Transverse colon (tissue), 4 donors: ENCODE results near the gene CCNF. TPM values are rescaled to one million over a fixed set of nuclear protein-coding genes. Genes with fewer than 3 reads are reported as not detected.

Experiments used
- DNase-seq: peaks from one replicate; pipeline ENCODE4 v3.0.0-alpha.2; 2019
- H3K27ac ChIP-seq, 4 donors: fragments of 200-600 bp; sonication (generic); 2 replicates each; pipeline ENCODE4 v1.5.1; 2016 to 2018; ENCODE audit warnings: inconsistent platforms in 4 of 4
- H3K27me3 ChIP-seq: fragments of 200-600 bp; sonication (generic); 2 replicates; pipeline ENCODE4 v1.5.1; 2017; ENCODE audit warnings: inconsistent platforms
- H3K36me3 ChIP-seq, 4 donors: fragments of 200-600 bp; sonication (generic); 2 replicates each; pipeline ENCODE4 v1.5.1; 2017 to 2019; ENCODE audit warnings: inconsistent platforms in 4 of 4
- H3K4me1 ChIP-seq, 4 donors: fragments of 200-600 bp; sonication (generic); 2 replicates each; pipeline ENCODE4 v1.5.1; 2017 to 2020; ENCODE audit warnings: inconsistent platforms in 4 of 4
- H3K4me3 ChIP-seq, 4 donors: fragments of 200-600 bp; sonication (generic); 1 replicate in 1 of 4; 2 replicates in 3 of 4; pipeline versions ENCODE4 v1.5.1 to v1.6.1; 2017 to 2019; ENCODE audit warnings: inconsistent platforms in 4 of 4
- H3K9me3 ChIP-seq, 2 donors: fragments of 200-600 bp; sonication (generic); 2 replicates each; pipeline ENCODE4 v1.5.1; 2017 to 2019; ENCODE audit warnings: inconsistent platforms in 2 of 2
- EP300 ChIP-seq: sonication (generic); formaldehyde crosslinking; IDR thresholded peaks from one replicate; pipeline ENCODE4 v1.6.1; 2017; ENCODE audit warnings: antibody characterized with exemption, low read depth
- POLR2A ChIP-seq: fragments of 450-650 bp; IDR thresholded peaks from one replicate; pipeline ENCODE4 v1.6.1; 2016; ENCODE audit warnings: antibody characterized with exemption, mild to moderate bottlenecking, moderate library complexity
- POLR2AphosphoS5 ChIP-seq, 3 donors: sonication (generic); formaldehyde crosslinking; IDR thresholded peaks; one replicate each; pipeline ENCODE4 v1.6.1; 2016; ENCODE audit warnings: antibody characterized with exemption in 3 of 3
- WGBS, 2 donors: methylation state at CpG; one replicate each; pipeline ENCODE4 v1.1.5; 2018; ENCODE audit warnings: low coverage in 1 of 2; 5-methylcytosine and 5-hydroxymethylcytosine counted together
- in situ Hi-C, 4 donors: fragments of 200-750 bp; cut with MboI; loops; one replicate each; pipeline versions ENCODE4 v1.15.0 to v1.15.1; 2017; ENCODE audit warnings: low sequenced_read_pairs in 3 of 4, low pct_ligation_motif_present in 1 of 4, low pct_unique_long_range_greater_than_20kb in 1 of 4
- intact Hi-C: fragments of 100-400 bp; cut with DNase I; formaldehyde crosslinking; loops from one replicate; pipeline ENCODE4 v1.15.1; 2023; ENCODE audit warnings: low total_unique reads
- total RNA-seq, 4 donors: library from RNA; depleted of rRNA; stranded (reverse); fragments of >200 nt; gene quantifications; one replicate each; pipeline ENCODE4 v1.1.0, GENCODE V29; 2016
- TF ChIP-seq, protein P1 (sequence below), 5 experiments: fragments of 200-600 bp in 3 of 5; fragments of 450-650 bp in 2 of 5; sonication (generic) in 3 of 5; IDR thresholded peaks; 1 replicate in 2 of 5; 2 replicates in 3 of 5; pipeline ENCODE4 v1.5.1; 2016 to 2017; ENCODE audit warnings: antibody characterized with exemption in 5 of 5, inconsistent platforms in 3 of 5, mild to moderate bottlenecking in 2 of 5, moderate library complexity in 1 of 5

Gene CCNF
- total RNA-seq, 4 donors from 2014 or later: 0.75 to 24.9 (median 2.3) TPM

DNA sequence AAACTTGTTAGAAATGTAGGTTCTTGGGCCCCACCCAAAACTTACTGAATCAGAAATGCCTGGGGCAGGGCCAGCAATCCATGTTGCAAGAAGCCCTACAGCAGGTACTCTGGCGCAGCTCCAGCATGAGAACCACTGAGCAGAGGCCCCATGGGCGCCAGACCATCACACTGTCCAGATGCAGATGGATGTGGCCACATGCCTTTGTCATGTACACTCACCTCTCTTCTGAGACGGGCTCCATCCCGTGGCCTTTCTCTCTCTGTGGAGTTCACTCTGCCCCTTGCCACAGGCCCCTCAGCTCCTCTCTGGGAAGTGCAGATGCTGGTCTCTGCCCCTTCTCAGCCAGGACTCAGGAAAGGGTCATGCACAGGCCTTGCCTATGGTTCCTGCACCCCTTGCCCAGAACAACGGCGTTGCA is 2.3 kb upstream of the CCNF start:
- H3K27ac ChIP-seq: no peak overlapping the region
- intact Hi-C loops: loop anchor here (5.0 kb wide), 1 partner anchor 85 kb away; the partner anchor contains the start of gene ABCA3
- H3K36me3 ChIP-seq: no peaks in the 10 kb centered on the region

DNA sequence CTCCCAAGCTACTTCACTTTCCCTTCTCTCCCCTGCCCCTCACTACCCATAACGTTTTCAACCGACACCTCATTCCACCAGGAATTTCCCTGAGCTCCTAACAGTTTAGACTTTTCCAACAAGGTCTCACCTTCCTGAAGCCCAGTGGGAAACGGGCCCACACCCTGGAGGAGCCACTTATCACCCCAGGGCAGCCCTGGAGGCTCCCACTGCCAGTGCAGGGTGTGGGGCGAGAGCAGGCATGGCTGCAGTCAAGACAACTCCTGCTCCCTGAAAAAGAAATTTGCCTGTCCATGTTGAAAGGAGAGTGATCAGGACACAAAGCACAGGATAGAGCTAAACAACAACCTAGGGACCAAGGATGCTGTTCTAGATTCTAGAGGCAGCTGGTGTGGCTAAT is 1.7 kb upstream of the CCNF start:
- intact Hi-C loops: loop anchor here (5.0 kb wide), 1 partner anchor 85 kb away; the partner anchor contains the start of gene ABCA3

More for the DNA sequence above, 2.3 kb upstream of the CCNF start:
- no peaks in the 10 kb centered on the region for H3K27me3 ChIP-seq
- TF ChIP-seq POLR2AphosphoS5 (IDR thresholded peaks at IDR 0.05): no peak
- no peak for TF ChIP-seq POLR2A
- no peak for TF ChIP-seq EP300
- TF ChIP-seq, protein P1, sequence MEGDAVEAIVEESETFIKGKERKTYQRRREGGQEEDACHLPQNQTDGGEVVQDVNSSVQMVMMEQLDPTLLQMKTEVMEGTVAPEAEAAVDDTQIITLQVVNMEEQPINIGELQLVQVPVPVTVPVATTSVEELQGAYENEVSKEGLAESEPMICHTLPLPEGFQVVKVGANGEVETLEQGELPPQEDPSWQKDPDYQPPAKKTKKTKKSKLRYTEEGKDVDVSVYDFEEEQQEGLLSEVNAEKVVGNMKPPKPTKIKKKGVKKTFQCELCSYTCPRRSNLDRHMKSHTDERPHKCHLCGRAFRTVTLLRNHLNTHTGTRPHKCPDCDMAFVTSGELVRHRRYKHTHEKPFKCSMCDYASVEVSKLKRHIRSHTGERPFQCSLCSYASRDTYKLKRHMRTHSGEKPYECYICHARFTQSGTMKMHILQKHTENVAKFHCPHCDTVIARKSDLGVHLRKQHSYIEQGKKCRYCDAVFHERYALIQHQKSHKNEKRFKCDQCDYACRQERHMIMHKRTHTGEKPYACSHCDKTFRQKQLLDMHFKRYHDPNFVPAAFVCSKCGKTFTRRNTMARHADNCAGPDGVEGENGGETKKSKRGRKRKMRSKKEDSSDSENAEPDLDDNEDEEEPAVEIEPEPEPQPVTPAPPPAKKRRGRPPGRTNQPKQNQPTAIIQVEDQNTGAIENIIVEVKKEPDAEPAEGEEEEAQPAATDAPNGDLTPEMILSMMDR (IDR thresholded peaks at IDR 0.05): no peak
- in situ Hi-C loops: loop anchor here in 1 of 4 donors (25.0 kb wide), 1 partner anchor 160 kb away; no protein-coding TSS in a partner anchor
- DNase-seq: no peak
- 82 to 89% methylated on average over 2 to 6 of the region's 6 CpGs for WGBS, 2 donors
- H3K9me3 ChIP-seq: no peaks in the 10 kb centered on the region
- no peak overlapping the region for H3K4me3 ChIP-seq
- peaks cover 4 to 20% (median 18%) of the 10 kb centered on the region in 4 donors for H3K4me1 ChIP-seq

DNA sequence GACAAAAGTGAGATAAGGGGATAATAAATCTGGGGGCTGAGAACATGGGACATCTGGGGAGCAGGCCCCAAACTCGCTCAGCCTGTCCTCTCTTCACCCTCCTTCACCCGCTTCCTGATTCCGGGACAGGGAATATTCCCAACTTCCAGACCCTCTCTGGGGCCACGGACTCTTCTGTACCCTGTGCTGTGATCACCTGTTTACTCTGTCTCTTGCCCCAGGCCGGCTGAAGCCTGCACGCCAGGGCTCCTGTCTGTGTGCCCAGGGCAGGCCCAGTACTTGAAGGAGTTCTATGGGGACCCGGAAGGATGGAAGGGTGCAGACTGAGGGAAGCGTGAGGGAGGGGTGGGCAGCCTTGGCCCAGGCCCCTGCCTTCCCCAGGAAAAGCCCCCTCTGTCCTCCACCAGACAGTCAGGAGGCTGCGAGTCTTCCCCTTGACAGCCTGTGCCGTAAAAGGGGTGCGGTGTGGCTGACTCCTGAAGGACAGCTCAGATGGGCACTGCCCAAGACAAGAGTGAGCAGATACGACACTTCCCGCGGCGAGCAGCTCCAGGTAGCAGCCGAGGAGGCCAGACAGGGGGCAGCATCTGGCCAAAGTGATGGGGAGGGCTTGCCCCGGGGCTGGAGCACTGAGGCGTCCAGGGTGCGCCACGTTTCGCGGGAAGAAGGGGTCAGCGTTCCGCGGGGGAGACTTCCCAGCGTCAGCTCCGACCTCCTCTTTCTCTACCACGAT is 1.0 kb upstream of the CCNF start:
- in situ Hi-C loops: loop anchor here in 1 of 4 donors (25.0 kb wide), 1 partner anchor 159 kb away; no protein-coding TSS in a partner anchor
- Histone ChIP-seq H3K4me1 (peaks cover 4 to 20% (median 18%) of the 10 kb centered on the region in 4 donors), H3K27ac (peak overlapping the region; percentile 76 to 82 (median 80)), H3K36me3 (no peaks in the 10 kb centered on the region), H3K9me3 (no peaks in the 10 kb centered on the region), H3K27me3 (no peaks in the 10 kb centered on the region), H3K4me3 (peak overlapping the region in 3 of 4 donors; percentile 76 to 93 (median 80))
- intact Hi-C loops: loop anchor here (5.0 kb wide), 1 partner anchor 86 kb away; the partner anchor contains the start of gene ABCA3
- TF ChIP-seq POLR2A: no peak
- TF ChIP-seq, protein P1 (IDR thresholded peaks at IDR 0.05): peak; percentile 18 to 40 (median 33)
- 30 to 89% methylated on average over 4 to 23 of the region's 28 CpGs for WGBS, 2 donors
- peak; percentile 58 for DNase-seq

More for the DNA sequence above, 1.7 kb upstream of the CCNF start:
- Histone ChIP-seq H3K36me3 (no peaks in the 10 kb centered on the region), H3K27me3 (no peaks in the 10 kb centered on the region), H3K4me3 (no peak overlapping the region), H3K9me3 (no peaks in the 10 kb centered on the region), H3K4me1 (peaks cover 4 to 20% (median 18%) of the 10 kb centered on the region in 4 donors), H3K27ac (no peak overlapping the region)
- TF ChIP-seq, protein P1 (IDR thresholded peaks at IDR 0.05): no peak
- TF ChIP-seq POLR2AphosphoS5 (IDR thresholded peaks at IDR 0.05): no peak
- TF ChIP-seq POLR2A: no peak
- TF ChIP-seq EP300: no peak
- in situ Hi-C loops: loop anchor here in 1 of 4 donors (25.0 kb wide), 1 partner anchor 160 kb away; no protein-coding TSS in a partner anchor
- no peak for DNase-seq
- 81 to 90% methylated on average over 2 to 4 of the region's 4 CpGs for WGBS, 2 donors

DNA sequence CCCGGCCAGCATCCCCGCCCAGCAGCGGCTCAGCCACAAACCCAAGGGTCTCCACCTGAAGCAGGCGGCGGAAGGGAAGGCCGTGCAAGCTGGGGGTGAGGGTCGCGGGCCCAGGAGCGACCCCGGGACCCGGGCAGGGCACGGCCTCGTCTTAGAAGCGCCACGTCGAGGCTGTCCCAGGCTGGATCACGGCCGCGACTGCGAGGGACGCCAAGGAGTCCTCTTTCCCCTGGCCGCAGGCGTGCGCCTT is 538 bp upstream of the CCNF start:
- Histone ChIP-seq H3K9me3 (no peaks in the 10 kb centered on the region), H3K27ac (peak overlapping the region; percentile 76 to 82 (median 80)), H3K36me3 (no peaks in the 10 kb centered on the region), H3K4me3 (peak overlapping the region; percentile 70 to 93 (median 78)), H3K27me3 (no peaks in the 10 kb centered on the region), H3K4me1 (peaks cover 4 to 20% (median 18%) of the 10 kb centered on the region in 4 donors)
- no peak for TF ChIP-seq POLR2A
- TF ChIP-seq, protein P1 (IDR thresholded peaks at IDR 0.05): peak in 2 of 5 experiments; percentile 13 to 30
- WGBS, 2 donors: 1% methylated on average over 22 of the region's 24 CpGs; no CpG with 5 or more reads in 1 of the 2 donors
- in situ Hi-C loops (loop anchor here in 1 of 4 donors (25.0 kb wide), 1 partner anchor 159 kb away; no protein-coding TSS in a partner anchor), intact Hi-C loops (loop anchor here (5.0 kb wide), 1 partner anchor 86 kb away; the partner anchor contains the start of gene ABCA3)
- DNase-seq: no peak
